ENCODE measurements around the gene DST.

Gene DST

GRCh38 chr6:56620229-56620868, 22.3 kb downstream of the DST start:
- Histone ChIP-seq H3K27me3 (no peaks in the 10 kb centered on the region), H3K36me3 (peaks cover 43% of the 10 kb centered on the region), H3K4me3 (ENCODE audit: low read depth, low read length) (no peak overlapping the region), H3K9me3 (no peaks in the 10 kb centered on the region), H3K4me1 (no peaks in the 10 kb centered on the region)
- no peak for DNase-seq
- no peak for TF ChIP-seq CTCF (IDR thresholded peaks at IDR 0.05; ENCODE audit: low read depth, low read length)

- TF ChIP-seq CTCF (IDR thresholded peaks at IDR 0.05; ENCODE audit: low read depth, low read length) = peak; percentile 33
- H3K4me1 ChIP-seq = no peaks in the 10 kb centered on the region
- no peak overlapping the region for H3K4me3 ChIP-seq (ENCODE audit: low read depth, low read length)
- no peak for DNase-seq
- H3K9me3 ChIP-seq = no peaks in the 10 kb centered on the region
- peaks cover 30% of the 10 kb centered on the region for H3K36me3 ChIP-seq
- no peaks in the 10 kb centered on the region for H3K27me3 ChIP-seq
Measured at GRCh38 chr6:56618050-56618449, 24.6 kb downstream of the DST start.

- no peak for TF ChIP-seq CTCF (IDR thresholded peaks at IDR 0.05; ENCODE audit: low read depth, low read length)
- H3K4me3 ChIP-seq (ENCODE audit: low read depth, low read length) = no peak overlapping the region
- DNase-seq = no peak
- no peaks in the 10 kb centered on the region for H3K27me3 ChIP-seq
- H3K4me1 ChIP-seq = no peaks in the 10 kb centered on the region
- H3K36me3 ChIP-seq = peaks cover 30% of the 10 kb centered on the region
- H3K9me3 ChIP-seq = no peaks in the 10 kb centered on the region
Measured at GRCh38 chr6:56616967-56617366, 25.7 kb downstream of the DST start.

- H3K9me3 ChIP-seq = no peaks in the 10 kb centered on the region
- H3K36me3 ChIP-seq = peaks cover 27% of the 10 kb centered on the region
- no peaks in the 10 kb centered on the region for H3K4me1 ChIP-seq
- no peak for TF ChIP-seq CTCF (IDR thresholded peaks at IDR 0.05; ENCODE audit: low read depth, low read length)
- no peak for DNase-seq
- no peaks in the 10 kb centered on the region for H3K27me3 ChIP-seq
- no peak overlapping the region for H3K4me3 ChIP-seq (ENCODE audit: low read depth, low read length)
Measured at GRCh38 chr6:56613247-56613851, 29.3 kb downstream of the DST start.

- H3K4me1 ChIP-seq = no peaks in the 10 kb centered on the region
- TF ChIP-seq CTCF (IDR thresholded peaks at IDR 0.05; ENCODE audit: low read depth, low read length) = no peak
- H3K9me3 ChIP-seq = no peaks in the 10 kb centered on the region
- H3K4me3 ChIP-seq (ENCODE audit: low read depth, low read length) = no peak overlapping the region
- 0 out of 2 replicates have a peak, but pooled peaks cover 8% of the 10 kb centered on the region for H3K36me3 ChIP-seq
- no peaks in the 10 kb centered on the region for H3K27me3 ChIP-seq
- DNase-seq = no peak
Measured at GRCh38 chr6:56608332-56608731, 34.4 kb downstream of the DST start.

- no peak for TF ChIP-seq CTCF (IDR thresholded peaks at IDR 0.05; ENCODE audit: low read depth, low read length)
- no peaks in the 10 kb centered on the region for H3K4me1 ChIP-seq
- H3K4me3 ChIP-seq (ENCODE audit: low read depth, low read length) = no peak overlapping the region
- no peaks in the 10 kb centered on the region for H3K9me3 ChIP-seq
- 0 out of 2 replicates have a peak, but pooled peaks cover 13% of the 10 kb centered on the region for H3K36me3 ChIP-seq
- no peaks in the 10 kb centered on the region for H3K27me3 ChIP-seq
- DNase-seq = no peak
Measured at GRCh38 chr6:56607111-56607752, 35.5 kb downstream of the DST start.
